Motor neuron (in vitro differentiated cells): Measurements from ENCODE around the gene SLC37A2. TPM values are rescaled to one million over a fixed set of nuclear protein-coding genes. Genes with fewer than 3 reads are reported as not detected.
"Not testable (repeated sequence)": the region's sequence is repeated elsewhere in the genome, so short reads cannot be mapped to it uniquely, and the experiment has no call there.

Source experiments
- ATAC-seq, 8 experiments: fragments of 200-7000 bp; cut with Tn5 transposase; replicated peaks in 6 of 8; 2 replicates each; pipeline ENCODE4 v1.8.0; 2021; ENCODE audit warnings: mild to moderate bottlenecking in 8 of 8, moderate library complexity in 8 of 8
- H3K27ac ChIP-seq, 2 donors: fragments of 250-450 bp; sonication (Bioruptor Pico); 2 replicates each; pipeline ENCODE4 v1.9.0; 2021; ENCODE audit warnings: antibody characterized with exemption in 2 of 2, mild to moderate bottlenecking in 2 of 2, moderate library complexity in 1 of 2
- H3K4me1 ChIP-seq, 2 donors: fragments of 250-450 bp; sonication (Bioruptor Pico); replicated peaks in 1 of 2; 2 replicates each; pipeline ENCODE4 v1.6.1; 2021; ENCODE audit warnings: antibody characterized with exemption in 2 of 2, mild to moderate bottlenecking in 2 of 2, moderate library complexity in 1 of 2
- H3K4me3 ChIP-seq, 5 donors: fragments of 250-450 bp; sonication (Bioruptor Pico); 2 replicates each; pipeline ENCODE4 v1.9.0; 2021; ENCODE audit warnings: antibody characterized with exemption in 5 of 5, mild to moderate bottlenecking in 5 of 5, moderate library complexity in 4 of 5
- WGBS, 10 experiments: fragments of 450-650 bp; shearing (Covaris generic); methylation state at CpG; one replicate each; pipeline ENCODE4 v1.0.0; 2022; 5-methylcytosine and 5-hydroxymethylcytosine counted together
- in situ Hi-C, 9 experiments: fragments of 400-800 bp; cut with MboI; loops; one replicate each; pipeline ENCODE4 v1.15.0; 2021; ENCODE audit warnings: low sequenced_read_pairs in 9 of 9, low pct_unique_long_range_greater_than_20kb in 2 of 9; ENCODE audit not compliant: unreplicated experiment in 9 of 9
- total RNA-seq, 8 experiments: library from RNA; unstranded; fragments of 300-600 nt; gene quantifications; 2 replicates each; pipeline versions ENCODE4 v1.2.3 to v1.2.4, GENCODE V29; 2022

SLC37A2 gene
- total RNA-seq, result 1 to 10 TPM in 2 of 8 experiments, under 1 TPM in 6; 0.46 to 3.2 (median 0.75) TPM

DNA sequence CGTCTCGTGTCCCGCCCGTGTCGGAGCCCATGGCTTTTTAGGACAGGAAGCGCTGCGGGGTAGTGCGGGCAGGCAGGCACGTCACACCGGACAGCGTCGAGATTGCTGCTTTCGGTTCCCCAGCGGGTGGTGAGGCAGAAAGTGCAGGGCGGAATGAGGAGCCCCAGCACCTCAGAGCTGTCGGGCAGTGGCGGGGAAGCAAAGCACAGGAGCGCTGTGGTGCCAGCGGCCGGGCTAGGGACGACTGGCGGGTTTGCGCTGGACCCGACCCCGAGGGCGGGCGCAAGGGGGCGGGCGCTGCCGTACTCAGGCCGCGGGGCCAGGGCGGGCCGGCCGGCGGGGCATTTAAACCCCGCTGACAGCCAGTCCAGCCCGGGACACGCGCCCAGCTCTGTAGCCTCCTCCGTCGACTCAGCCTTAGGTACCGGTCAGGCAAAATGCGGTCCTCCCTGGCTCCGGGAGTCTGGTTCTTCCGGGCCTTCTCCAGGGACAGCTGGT lies at the start of gene SLC37A2:
Gene SLC37A2 (plus strand): TSS at position 375 of the 498 bp plus-strand sequence. CDS start 63 bp downstream, at position 438.
- peak; percentile 90 to 97 (median 96) for ATAC-seq
- in situ Hi-C loops, result no loop called here
- Histone ChIP-seq H3K4me1 (no peaks in the 10 kb centered on the region), H3K4me3 (peak within 1 kb of the TSS; percentile 24 to 30 (median 26)), H3K27ac (no peak within 1 kb of the TSS)
- WGBS, 10 experiments, result 0% methylated on average over 1 to 2 of the region's 46 CpGs; no CpG with 5 or more reads in 8 of the 10 experiments

DNA sequence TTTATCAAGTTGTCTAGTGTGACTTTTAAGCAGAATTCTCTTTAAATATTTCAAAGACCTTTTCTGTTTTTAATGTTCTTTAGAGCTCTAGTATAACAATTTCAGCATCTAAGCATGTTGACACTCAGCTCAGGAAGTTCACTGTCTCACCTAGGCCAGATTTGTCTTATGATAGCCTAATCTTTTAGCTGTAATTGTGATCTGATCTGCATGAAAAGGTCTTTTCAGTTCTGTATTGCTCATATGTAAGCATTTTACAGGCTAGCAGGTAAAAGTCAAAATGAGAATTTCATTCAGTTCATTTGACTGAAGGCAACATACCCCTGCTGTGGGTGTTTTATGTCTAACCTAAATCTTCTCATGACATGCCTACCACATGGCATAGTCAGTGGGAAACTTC lies 46.7 kb upstream of the SLC37A2 start:
- H3K27ac ChIP-seq, result no peak overlapping the region
- no peaks in the 10 kb centered on the region for H3K4me1 ChIP-seq
- in situ Hi-C loops, result no loop called here
- H3K4me3 ChIP-seq, result no peak overlapping the region
- ATAC-seq, result no peak

DNA sequence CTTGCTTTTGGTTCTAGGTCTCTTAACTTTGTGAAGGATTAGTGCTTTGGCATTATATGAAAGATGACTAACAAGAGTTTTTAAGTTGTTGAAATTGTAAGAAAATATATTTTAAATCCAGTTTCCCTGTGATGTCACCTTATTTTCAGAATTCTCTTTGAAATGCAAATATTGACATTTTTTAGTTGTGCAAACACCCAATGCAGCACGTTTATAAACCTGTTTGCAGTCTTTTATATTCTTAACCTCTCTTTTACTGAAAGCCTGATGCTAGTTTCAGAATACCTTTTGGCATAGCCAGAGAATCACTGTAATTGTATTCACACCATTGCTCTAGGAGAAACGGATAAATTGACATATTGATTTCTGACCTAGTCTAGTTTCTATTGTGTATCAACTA lies 42.8 kb upstream of the SLC37A2 start:
- in situ Hi-C loops, result no loop called here
- Histone ChIP-seq H3K4me1 (no peaks in the 10 kb centered on the region), H3K27ac (no peak overlapping the region), H3K4me3 (no peak overlapping the region)
- ATAC-seq, result no peak
- 46 to 100% (median 81%) methylated on average over 1 to 2 of the region's 2 CpGs for WGBS, 10 experiments

DNA sequence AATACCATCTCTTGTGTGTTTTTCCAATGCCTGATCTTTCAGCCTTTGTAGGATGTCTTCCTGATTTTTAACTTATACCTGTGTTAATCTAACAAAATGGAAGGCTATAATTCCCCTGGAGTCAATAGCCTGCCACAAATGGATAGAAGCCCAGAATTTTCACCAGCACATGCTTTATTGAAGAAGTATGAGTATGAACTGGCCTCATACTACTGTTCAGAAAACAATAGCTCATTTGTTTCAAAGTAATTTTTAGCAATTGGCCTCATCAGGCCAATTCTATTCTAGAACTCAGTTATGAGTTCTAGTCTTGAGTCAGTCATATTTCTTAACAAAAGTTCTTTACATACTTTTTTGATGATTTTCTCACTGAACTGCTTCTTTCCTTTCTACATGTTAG lies 40.6 kb upstream of the SLC37A2 start:
- H3K4me1 ChIP-seq, result no peaks in the 10 kb centered on the region
- in situ Hi-C loops, result no loop called here
- H3K4me3 ChIP-seq, result no peak overlapping the region
- no peak overlapping the region for H3K27ac ChIP-seq
- no peak for ATAC-seq

DNA sequence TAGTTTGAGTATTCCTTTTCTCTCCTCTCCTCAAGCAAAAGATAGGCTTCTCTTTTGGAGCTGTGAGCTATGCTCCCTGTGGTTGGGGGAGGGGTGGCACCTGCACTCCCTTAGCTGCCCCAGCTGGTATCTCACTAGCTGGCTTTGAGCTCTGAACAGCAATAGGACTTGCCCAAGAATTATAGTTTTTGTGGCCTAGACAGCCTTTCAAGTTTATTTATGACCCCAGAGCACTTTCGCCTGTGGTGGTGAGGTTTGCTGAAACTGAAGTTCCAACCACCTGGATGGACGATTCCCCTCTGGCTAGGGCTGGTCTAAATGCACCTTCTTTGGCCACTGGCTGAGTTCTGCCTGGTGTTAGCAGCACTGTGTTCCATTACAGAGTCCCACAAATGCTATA lies 37.1 kb upstream of the SLC37A2 start:
- 60 to 93% (median 89%) methylated on average over 1 to 2 of the region's 2 CpGs; no CpG with 5 or more reads in 7 of the 10 experiments for WGBS, 10 experiments
- no peak for ATAC-seq
- in situ Hi-C loops, result no loop called here
- no peak overlapping the region for H3K4me3 ChIP-seq
- no peak overlapping the region for H3K27ac ChIP-seq
- no peaks in the 10 kb centered on the region for H3K4me1 ChIP-seq

DNA sequence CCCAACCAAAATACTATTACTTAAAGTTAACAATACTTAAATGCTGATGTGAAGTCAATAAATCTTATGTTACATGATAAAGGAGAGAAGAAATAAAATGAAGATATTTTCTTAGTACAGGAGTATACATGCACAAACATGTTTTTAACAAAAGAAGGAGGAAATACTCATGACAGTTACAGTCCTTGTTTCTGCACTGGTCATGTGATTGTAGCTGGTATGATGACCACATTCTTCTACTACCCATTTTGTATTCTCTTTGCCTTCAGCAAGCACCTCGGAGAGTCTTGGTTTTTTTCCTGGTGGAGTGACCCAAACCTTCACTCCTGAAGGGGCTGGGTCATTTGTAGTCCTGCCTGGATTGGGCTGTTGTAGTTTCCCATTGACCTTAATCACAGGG lies 33.7 kb upstream of the SLC37A2 start:
- WGBS, 10 experiments, result 0 to 100% (median 31%) methylated on average over 1 of the region's 1 CpG; no CpG with 5 or more reads in 2 of the 10 experiments
- H3K27ac ChIP-seq, ATAC-seq, H3K4me1 ChIP-seq, H3K4me3 ChIP-seq, in situ Hi-C loops: not testable (repeated sequence)

DNA sequence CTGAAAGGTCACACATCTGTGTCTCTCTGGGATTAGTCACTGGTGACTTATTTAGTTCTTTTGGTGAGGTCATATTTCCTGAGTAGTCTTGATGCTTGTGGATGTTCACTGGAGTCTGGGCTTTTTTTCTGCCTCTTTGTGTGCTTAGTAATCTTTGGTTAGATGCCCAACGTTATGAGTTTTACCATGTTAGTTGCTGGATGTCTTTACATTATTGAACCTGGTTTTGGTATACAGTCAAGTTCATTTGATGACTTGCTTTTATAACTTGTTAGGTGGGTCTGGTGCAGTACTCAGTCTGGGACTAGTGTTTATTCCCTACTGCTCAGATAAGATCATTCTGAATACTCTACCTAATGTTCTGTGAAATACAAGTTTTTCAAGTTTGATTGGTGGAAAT lies 26.2 kb upstream of the SLC37A2 start:
- H3K4me3 ChIP-seq, result no peak overlapping the region
- no peaks in the 10 kb centered on the region for H3K4me1 ChIP-seq
- in situ Hi-C loops, result no loop called here
- no peak overlapping the region for H3K27ac ChIP-seq
- ATAC-seq, result peak in 2 of 8 experiments; percentile 55 to 56
- WGBS, 10 experiments, result 17 to 100% (median 85%) methylated on average over 1 of the region's 1 CpG; no CpG with 5 or more reads in 4 of the 10 experiments

DNA sequence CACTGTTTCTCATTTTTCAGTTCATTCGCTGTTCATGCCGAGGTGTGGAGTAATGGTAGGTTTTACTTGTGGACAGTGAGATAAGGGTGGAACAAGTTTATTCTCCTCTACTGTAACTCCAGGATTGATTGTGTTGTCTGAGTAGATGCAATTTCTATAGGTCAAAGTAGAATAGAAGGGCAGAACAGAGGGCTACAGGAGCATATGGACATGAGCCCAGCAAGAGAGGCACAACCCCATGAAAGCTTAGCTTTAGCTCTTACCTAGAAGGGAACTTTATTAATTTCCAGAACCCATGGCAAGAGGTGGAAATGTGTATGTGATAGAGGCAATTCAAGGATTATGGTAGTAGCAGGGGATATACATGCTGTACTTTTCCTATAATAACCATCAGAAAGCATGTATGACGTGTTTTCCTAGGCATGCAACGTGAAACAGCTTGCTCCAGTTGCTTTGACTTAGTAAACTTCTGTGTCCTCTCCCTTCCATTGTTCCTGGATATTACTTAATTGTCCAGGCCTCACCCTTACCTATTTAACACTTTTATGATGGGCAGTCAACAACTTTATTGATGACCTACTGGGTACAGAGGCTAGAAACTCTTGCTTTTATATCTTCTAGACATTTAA lies 13.8 kb upstream of the SLC37A2 start:
- Histone ChIP-seq H3K4me3 (no peak overlapping the region), H3K27ac (no peak overlapping the region), H3K4me1 (no peaks in the 10 kb centered on the region)
- 86 to 100% (median 95%) methylated on average over 1 to 4 of the region's 4 CpGs; no CpG with 5 or more reads in 1 of the 10 experiments for WGBS, 10 experiments
- no peak for ATAC-seq
- in situ Hi-C loops, result no loop called here

DNA sequence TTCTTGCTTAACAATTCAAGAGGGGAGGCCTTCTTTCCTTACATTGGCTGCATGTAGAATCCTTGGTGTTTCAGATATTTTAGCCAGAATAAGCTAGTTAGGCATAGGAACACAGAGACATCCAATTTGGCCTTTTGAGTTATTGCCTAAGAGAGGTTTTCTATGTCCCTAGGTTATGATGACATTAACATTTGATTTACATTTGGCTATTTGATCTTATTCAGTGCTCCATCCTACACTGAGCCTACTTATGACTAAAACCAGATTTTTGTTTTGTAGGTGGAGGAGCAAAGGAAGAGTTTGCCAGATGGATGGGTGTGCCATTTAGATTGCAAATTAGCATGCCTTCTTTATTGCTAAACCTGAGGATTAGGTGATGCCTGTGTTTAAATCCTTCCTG lies 11.1 kb upstream of the SLC37A2 start:
- Histone ChIP-seq H3K4me3 (no peak overlapping the region), H3K27ac (no peak overlapping the region), H3K4me1 (no peaks in the 10 kb centered on the region)
- in situ Hi-C loops, result no loop called here
- peak in 3 of 8 experiments; percentile 59 to 98 (median 84) for ATAC-seq

DNA sequence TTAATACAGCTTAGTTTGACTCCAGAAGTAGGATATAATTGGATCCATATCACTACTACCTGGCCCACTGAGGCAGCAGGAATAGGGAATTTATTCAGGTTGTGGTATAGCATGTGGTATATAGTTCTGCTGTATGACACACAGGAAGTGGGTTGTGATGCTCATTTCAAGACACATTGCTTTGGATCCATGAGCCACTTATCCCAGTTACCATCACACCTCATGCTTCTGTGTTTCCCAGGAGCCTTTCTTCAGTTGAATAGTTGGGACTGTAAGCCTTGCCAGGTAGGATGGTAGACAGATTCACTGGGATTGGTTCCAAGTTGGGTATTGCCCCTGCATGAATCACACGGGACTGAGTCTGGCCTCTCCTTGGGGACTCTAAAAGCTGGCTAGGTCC lies 9.9 kb upstream of the SLC37A2 start:
- 80 to 100% (median 92%) methylated on average over 1 of the region's 1 CpG; no CpG with 5 or more reads in 6 of the 10 experiments for WGBS, 10 experiments
- ATAC-seq, result no peak
- in situ Hi-C loops, result no loop called here
- Histone ChIP-seq H3K4me1 (no peaks in the 10 kb centered on the region), H3K4me3 (no peak overlapping the region), H3K27ac (no peak overlapping the region)

DNA sequence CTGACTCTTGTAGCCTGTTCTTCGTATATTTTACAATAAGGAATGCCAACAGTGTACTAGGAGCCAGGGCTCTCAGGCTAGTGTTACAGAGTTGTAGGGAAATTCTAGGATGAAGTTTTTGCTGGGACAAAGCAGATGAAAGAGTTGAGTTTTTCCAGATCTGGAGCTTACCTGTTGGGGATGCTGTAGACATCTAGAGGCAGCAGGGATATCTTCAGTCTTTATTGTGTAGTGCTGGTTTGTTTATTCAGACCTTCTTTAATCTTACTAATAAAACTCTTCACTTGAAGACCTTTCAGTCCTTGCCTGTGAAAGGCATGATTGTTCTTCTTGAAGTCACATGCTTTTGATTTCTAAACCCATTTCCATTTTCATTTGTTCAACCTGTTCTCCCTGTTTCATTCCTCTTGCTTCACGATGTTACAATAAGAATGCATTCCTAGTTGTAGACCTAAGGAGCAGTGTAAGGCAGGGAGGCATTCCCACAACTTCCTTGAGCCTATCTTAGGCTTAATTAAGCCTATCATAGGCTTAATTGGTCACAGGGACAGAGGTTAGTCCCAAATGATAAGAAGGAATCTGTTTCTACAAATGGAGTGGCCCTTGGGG lies 7.9 kb upstream of the SLC37A2 start:
- H3K27ac ChIP-seq, result no peak overlapping the region
- H3K4me1 ChIP-seq, result no peaks in the 10 kb centered on the region
- WGBS, 10 experiments, result 50 to 80% (median 67%) methylated on average over 1 to 2 of the region's 2 CpGs; no CpG with 5 or more reads in 2 of the 10 experiments
- no peak overlapping the region for H3K4me3 ChIP-seq
- in situ Hi-C loops, result no loop called here
- ATAC-seq, result no peak

DNA sequence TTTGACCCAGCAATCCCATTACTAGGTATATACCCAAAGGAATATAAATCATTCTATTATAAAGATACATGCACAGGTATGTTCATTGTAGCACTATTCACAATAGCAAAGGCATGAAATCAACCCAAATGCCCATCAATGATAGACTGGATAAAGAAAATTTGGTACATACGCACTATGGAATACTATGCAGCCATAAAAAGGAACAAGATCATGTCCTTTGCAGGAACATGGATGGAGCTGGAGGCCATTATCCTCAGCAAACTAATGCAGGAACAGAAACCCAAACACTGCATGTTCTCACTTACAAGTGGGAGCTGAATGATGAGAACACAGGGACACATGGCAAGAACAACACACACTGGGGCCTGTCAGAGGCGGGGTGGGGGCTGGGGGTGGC lies 7.0 kb upstream of the SLC37A2 start:
- 100% methylated on average over 1 of the region's 2 CpGs; no CpG with 5 or more reads in 6 of the 10 experiments for WGBS, 10 experiments
- H3K4me1 ChIP-seq, H3K27ac ChIP-seq, H3K4me3 ChIP-seq, in situ Hi-C loops, ATAC-seq: not testable (repeated sequence)

DNA sequence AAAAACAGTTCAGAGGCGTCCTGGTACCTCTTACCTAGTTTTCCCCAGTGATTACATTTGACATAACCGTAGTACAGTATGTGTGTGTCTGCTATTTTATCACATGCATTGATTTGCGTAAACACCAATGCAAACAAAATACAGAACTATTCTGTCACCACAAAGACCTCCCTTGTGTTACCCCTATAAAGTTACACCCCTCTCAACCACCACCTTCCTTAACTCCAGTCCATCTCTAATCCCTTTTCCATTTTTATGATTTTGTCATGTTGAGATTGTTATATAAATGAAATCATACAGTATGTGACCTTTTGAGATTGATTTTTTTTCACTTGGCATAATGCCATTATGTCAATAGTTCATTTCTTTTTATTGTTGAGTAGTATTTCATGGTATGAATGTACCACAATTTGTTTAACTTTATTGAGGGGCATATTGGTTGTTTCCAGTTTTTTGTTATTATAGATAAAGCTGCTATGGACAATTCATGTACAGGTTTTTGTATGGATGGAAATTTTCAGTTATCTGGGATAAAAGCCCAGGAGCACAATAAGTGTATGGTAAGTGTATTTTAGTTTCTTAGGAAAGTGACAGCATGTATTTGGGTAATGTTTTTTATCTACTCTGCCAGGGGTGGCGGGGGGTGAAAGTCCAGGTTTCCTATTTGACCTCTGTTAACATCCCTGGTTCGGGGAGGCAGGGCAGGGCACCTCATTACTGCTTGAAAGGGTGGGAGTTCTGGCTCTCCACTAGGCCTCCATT lies 6.0 kb upstream of the SLC37A2 start:
- Histone ChIP-seq H3K4me1 (no peaks in the 10 kb centered on the region), H3K4me3 (no peak overlapping the region), H3K27ac (no peak overlapping the region)
- in situ Hi-C loops, result no loop called here
- WGBS, 10 experiments, result 58 to 94% (median 80%) methylated on average over 1 to 5 of the region's 5 CpGs
- no peak for ATAC-seq
